ENCODE results near the gene TMEM167A.

TMEM167A gene

DNA sequence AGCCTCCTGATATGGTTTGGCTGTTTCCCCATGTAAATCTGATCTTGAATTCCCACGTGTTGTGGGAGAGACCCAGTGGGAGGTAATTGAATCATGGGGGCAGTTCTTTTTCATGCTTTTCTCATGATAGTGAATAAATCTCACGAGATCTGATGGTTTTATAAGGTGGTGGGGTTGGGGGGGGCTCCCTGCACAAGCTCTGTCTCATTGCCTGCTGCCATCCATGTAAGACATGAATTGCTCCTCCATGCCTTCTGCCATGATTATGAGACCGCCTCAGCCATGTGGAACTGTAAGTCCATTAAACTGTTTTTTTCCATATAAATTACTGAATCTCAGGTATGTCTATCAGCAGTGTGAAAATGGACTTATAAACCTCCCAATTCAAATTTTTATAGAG lies 13.0 kb upstream of the TMEM167A start:
- TF ChIP-seq, protein P1, sequence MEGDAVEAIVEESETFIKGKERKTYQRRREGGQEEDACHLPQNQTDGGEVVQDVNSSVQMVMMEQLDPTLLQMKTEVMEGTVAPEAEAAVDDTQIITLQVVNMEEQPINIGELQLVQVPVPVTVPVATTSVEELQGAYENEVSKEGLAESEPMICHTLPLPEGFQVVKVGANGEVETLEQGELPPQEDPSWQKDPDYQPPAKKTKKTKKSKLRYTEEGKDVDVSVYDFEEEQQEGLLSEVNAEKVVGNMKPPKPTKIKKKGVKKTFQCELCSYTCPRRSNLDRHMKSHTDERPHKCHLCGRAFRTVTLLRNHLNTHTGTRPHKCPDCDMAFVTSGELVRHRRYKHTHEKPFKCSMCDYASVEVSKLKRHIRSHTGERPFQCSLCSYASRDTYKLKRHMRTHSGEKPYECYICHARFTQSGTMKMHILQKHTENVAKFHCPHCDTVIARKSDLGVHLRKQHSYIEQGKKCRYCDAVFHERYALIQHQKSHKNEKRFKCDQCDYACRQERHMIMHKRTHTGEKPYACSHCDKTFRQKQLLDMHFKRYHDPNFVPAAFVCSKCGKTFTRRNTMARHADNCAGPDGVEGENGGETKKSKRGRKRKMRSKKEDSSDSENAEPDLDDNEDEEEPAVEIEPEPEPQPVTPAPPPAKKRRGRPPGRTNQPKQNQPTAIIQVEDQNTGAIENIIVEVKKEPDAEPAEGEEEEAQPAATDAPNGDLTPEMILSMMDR (IDR thresholded peaks at IDR 0.05; ENCODE audit: low read depth, low read length), result no peak
- no peak for DNase-seq (ENCODE audit: extremely low read depth, low read depth)

DNA sequence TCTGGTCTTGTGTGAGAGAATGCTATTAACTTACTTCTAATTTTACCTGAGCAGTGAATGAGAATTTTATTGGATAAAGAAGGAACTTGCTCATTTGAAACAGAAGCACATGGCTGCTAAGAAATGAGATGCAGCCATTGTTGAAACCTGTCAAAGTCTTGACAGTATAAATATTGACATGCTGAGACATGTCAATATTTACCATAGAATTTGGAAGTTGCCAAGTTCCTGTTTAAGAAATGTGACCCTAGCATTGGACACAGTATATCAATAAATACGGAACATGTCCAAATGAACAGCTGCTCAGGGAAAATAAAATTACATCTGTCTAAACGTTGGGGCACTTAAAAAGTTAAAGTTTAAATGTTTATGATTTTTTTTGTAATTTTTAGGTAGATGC lies 7.9 kb upstream of the TMEM167A start:
- no peak for DNase-seq (ENCODE audit: extremely low read depth, low read depth)
- TF ChIP-seq, protein P1 (IDR thresholded peaks at IDR 0.05; ENCODE audit: low read depth, low read length), result no peak

DNA sequence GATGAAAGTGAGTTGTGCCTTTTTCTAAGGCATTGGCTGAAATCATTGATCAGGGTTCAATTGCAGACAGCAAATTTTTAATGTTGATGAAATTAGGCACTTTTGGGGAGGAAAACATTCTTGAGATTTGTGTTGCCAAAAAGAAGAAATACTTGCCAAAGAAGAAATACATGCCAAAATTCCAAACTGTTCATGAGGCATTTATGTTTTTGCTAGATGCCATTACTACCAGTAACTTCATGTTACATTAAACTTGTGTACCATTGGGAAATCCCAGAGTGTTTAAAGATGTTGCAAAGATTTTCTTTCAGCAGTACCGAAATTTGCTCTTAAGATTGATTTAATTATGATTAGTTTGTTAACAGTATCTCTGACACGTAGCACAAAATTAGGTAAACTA lies 7.1 kb upstream of the TMEM167A start:
- no peak for DNase-seq (ENCODE audit: extremely low read depth, low read depth)
- TF ChIP-seq, protein P1 (IDR thresholded peaks at IDR 0.05; ENCODE audit: low read depth, low read length), result no peak

DNA sequence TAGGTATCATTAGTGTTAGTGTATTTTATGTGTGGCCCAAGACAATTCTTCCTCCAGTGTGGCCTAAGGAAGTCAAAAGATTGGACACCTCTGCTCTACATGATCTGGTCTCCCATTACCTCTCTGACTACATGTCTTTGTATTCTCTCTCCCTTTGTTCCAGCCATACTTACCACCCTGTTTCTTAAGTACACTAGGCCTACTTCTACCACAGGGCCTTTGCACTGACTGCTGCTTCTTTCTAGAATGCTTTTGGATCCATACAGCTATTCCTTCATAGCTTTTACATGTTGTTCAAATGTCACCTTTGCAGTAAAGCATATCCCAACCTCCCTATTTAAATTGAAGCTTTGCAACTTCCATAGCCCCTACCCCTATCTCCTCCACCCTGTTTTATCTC lies 5.6 kb upstream of the TMEM167A start:
- DNase-seq (ENCODE audit: extremely low read depth, low read depth), result no peak
- TF ChIP-seq, protein P1 (IDR thresholded peaks at IDR 0.05; ENCODE audit: low read depth, low read length), result no peak

DNA sequence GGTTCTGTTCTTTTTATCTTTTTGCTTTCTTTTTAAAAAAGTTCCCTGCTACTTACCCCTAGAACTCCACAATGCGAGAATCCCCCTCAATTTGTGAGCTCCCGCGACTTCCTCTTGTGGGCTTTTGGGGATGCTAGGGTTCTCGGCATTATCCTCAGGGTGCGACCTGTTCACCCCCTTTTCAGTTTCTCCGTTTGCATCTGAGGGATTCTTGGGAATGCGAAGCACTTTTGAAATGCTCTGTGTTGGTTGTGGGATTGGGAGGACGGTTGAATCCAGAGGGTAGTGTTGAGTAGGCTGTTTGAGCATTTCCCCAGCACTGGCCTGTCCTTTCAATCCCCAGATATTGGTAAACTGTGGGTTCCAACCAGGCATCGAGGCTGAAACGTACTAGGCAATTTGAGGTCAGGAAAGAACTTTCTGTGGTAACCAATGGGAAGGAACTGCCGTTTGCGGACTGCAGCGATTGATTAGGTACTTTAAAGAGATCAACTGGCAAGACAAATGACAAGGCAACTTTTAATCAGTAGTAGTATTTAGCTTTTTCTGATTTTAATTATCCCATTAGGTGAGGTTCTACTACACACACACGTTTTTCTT lies 568 bp upstream of the TMEM167A start:
- DNase-seq (ENCODE audit: extremely low read depth, low read depth), result no peak
- TF ChIP-seq, protein P1 (IDR thresholded peaks at IDR 0.05; ENCODE audit: low read depth, low read length), result no peak

DNA sequence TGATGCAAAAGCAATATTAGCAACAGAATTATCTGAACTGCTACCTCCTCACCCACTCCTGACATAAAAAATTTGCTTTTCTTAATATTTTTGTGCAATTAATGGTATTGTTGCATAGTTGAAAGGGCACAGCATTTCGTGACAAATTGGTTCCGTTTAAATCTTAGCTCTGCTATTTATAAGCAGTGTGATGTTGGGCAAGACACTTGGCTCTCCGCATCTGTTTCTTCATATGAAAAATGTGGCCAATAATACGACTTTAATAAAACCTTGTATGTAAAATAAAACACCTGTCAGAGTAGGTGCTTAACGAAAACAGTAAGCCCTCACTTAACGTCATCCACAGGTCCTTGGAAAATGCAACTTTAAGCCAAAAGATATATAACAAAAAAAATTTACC lies 4.2 kb downstream of the TMEM167A start:
- TF ChIP-seq, protein P1 (IDR thresholded peaks at IDR 0.05; ENCODE audit: low read depth, low read length), result no peak

DNA sequence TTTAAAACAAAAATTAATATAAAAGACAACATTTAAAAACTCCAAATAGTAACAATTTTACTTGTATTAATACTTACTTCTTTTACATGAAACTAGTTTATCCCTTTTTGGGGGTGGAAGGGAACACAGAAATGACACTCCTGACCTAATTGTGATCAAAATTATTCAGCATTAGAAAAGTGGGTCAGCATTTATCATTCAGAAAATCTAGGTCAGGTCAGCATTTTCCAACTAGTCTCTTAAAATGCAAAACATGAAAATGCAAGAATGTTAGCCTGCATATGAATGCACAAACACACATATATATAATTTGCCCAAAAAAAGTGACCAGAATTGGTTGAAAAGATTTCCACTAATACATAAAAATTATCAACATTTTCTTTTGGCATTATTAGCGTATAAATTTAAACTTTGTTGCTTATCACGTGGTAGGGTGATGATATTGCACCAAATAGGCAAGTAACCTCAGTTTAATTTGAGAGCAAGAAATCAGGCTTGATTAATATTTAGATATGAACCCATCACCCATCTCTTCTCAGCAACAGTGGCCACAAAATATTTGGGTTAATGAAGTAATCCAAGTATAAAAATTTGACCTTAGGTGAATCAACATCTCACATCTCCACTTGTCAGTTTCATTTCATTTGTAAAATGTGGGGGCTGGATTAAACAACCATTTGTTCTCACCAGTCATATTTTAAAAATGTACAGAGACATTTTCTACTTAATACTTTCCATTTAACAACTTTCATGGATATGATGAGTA lies 5.7 kb downstream of the TMEM167A start:
- no peak for DNase-seq (ENCODE audit: extremely low read depth, low read depth)
- TF ChIP-seq, protein P1 (IDR thresholded peaks at IDR 0.05; ENCODE audit: low read depth, low read length), result no peak

More for the DNA sequence above, 4.2 kb downstream of the TMEM167A start:
- no peak for DNase-seq (ENCODE audit: extremely low read depth, low read depth)
